Measurements from ENCODE around the gene NAA80. TPM values are rescaled to one million over a fixed set of nuclear protein-coding genes. Genes with fewer than 3 reads are reported as not detected.

The NAA80 gene
- total and polyA plus RNA-seq, 2 donors (not counting 3 experiments of a cell fraction or from before 2014, with no cell fraction given): 9.0 to 13.1 TPM

- FAIRE-seq (no peak), DNase-seq (ENCODE audit: low read depth, low spot score) (no peak)
- H3K4me2 ChIP-seq (ENCODE audit: insufficient read depth, low read length): no peak overlapping the region
- dilution Hi-C loops (cut with MboI; ENCODE audit: extremely low pct_ligation_motif_present, low sequenced_read_pairs): no loop called here
- no peaks in the 10 kb centered on the region for H4K20me1 ChIP-seq (replicated peaks; ENCODE audit: control insufficient read depth, extremely low read depth, insufficient read depth, low read length)
- no peak overlapping the region for H3K4me3 ChIP-seq (replicated peaks in 1 of 3; ENCODE audit: insufficient read depth in 1 of 3, low read depth in 1 of 3, low read length in 3 of 3)
- no peak overlapping the region for H3K9ac ChIP-seq (replicated peaks; ENCODE audit: extremely low read depth, insufficient read depth, low read length)
- no peaks in the 10 kb centered on the region for H3K36me3 ChIP-seq (ENCODE audit: control insufficient read depth in 2 of 2, extremely low read depth in 1 of 2, insufficient read depth in 2 of 2, low read length in 2 of 2)
- no peaks in the 10 kb centered on the region for H3K4me1 ChIP-seq (ENCODE audit: control insufficient read depth, extremely low read depth, insufficient read depth, low read length)
- H3K79me2 ChIP-seq (ENCODE audit: control insufficient read depth, insufficient read depth, low read length): no peaks in the 10 kb centered on the region
- CTCF ChIA-PET: interaction anchor here (1.4 to 1.9 kb wide), 4 partner anchors 14 to 52 kb away, joined by 4 to 9 read pairs (median 6); partner anchors contain the start of genes GNAI2 and IFRD2
- no TSS peak for BruUV-seq (replicated peaks)
- TF ChIP-seq FOS (IDR thresholded peaks at IDR 0.05; ENCODE audit: borderline replicate concordance, insufficient read depth, low read length): no peak
- TF ChIP-seq CTCF (IDR thresholded peaks at IDR 0.05; ENCODE audit: extremely low read depth in 1 of 2, insufficient read depth in 1 of 2, low read depth in 1 of 2, low read length in 2 of 2): no peak
- TF ChIP-seq POLR2A (IDR thresholded peaks at IDR 0.05; ENCODE audit: low read depth, low read length): no peak
- TF ChIP-seq MYC (IDR thresholded peaks at IDR 0.05; ENCODE audit: low read depth, low read length): no peak
- TF ChIP-seq EZH2 (IDR thresholded peaks at IDR 0.05; ENCODE audit: borderline replicate concordance, low read depth, low read length, severe bottlenecking): no peak
- TF ChIP-seq GATA2 (IDR thresholded peaks at IDR 0.05; ENCODE audit: insufficient read depth, insufficient read length, low read depth, low read length): no peak
- TF ChIP-seq MAX (IDR thresholded peaks at IDR 0.05; ENCODE audit: insufficient read depth, insufficient read length): no peak
- TF ChIP-seq POLR2AphosphoS5 (IDR thresholded peaks at IDR 0.05; ENCODE audit: insufficient read depth, low read depth, low read length): no peak
- TF ChIP-seq JUN (IDR thresholded peaks at IDR 0.05; ENCODE audit: borderline replicate concordance, insufficient read depth, insufficient read length, low read depth): no peak
- POLR2A ChIA-PET: no interaction called here
- no peak overlapping the region for H2AFZ ChIP-seq (ENCODE audit: low read depth, low read length)
- H3K9me1 ChIP-seq (replicated peaks; ENCODE audit: control insufficient read depth, extremely low read depth, insufficient read depth, low read length): no peaks in the 10 kb centered on the region
- no peak overlapping the region for H3K27ac ChIP-seq (ENCODE audit: insufficient read depth, low read depth, low read length)
- H3K9me3 ChIP-seq (replicated peaks; ENCODE audit: control insufficient read depth, insufficient read depth, low read length): no peaks in the 10 kb centered on the region
- H3K27me3 ChIP-seq (ENCODE audit: control insufficient read depth in 2 of 2, insufficient read depth in 2 of 2, low read length in 2 of 2): peaks cover 18 to 21% of the 10 kb centered on the region in 2 experiments
- intact Hi-C loops (cut with micrococcal nuclease): no loop called here
Observed at GRCh38 chr3:50278123-50278879, 20.9 kb downstream of the NAA80 start.

All from endothelial cell of umbilical vein (primary cell).